HEK293 (cell line): ENCODE results near the gene MOSMO.

ENCODE experiments used
- CTCF ChIA-PET: fragments of 350-600 bp; formaldehyde crosslinking; extraction: SDS; loops from one replicate; lab custom pipeline; 2021; ENCODE audit warnings: antibody characterized with exemption; lab: Yijun Ruan, JAX
- POLR2A ChIA-PET: fragments of 300-600 bp; formaldehyde crosslinking; extraction: SDS; loops from one replicate; lab custom pipeline; 2020; ENCODE audit warnings: antibody characterized with exemption, inconsistent platforms; lab: Yijun Ruan, JAX
- H3K27ac ChIP-seq: fragments of 200-500 bp; sonication (Bioruptor generic); 2 replicates; pipeline ENCODE4 v1.5.1; 2014; ENCODE audit warnings: low read depth, low read length, control low read depth, inconsistent platforms; ENCODE audit errors: extremely low read depth
- H3K36me3 ChIP-seq, 2 experiments: fragments of 200-500 bp in 1 of 2; sonication (Bioruptor generic) in 1 of 2; 1 replicate in 1 of 2; 2 replicates in 1 of 2; pipeline ENCODE4 v1.5.1; 2014 to 2017; ENCODE audit warnings: inconsistent platforms in 2 of 2, low read length in 2 of 2; ENCODE audit not compliant: control insufficient read depth in 2 of 2, insufficient read depth in 1 of 2
- H3K4me1 ChIP-seq: fragments of 200-500 bp; sonication (Bioruptor generic); 2 replicates; pipeline ENCODE4 v1.5.1; 2014; ENCODE audit warnings: mild to moderate bottlenecking, low read length, inconsistent platforms; ENCODE audit not compliant: control insufficient read depth, insufficient read depth
- H3K4me3 ChIP-seq: 2 replicates; pipeline ENCODE4 v1.5.1; 2011; ENCODE audit warnings: low read depth, mild to moderate bottlenecking, control low read depth, low read length, moderate library complexity
- H3K9me3 ChIP-seq: fragments of 200-500 bp; sonication (Bioruptor generic); 2 replicates; pipeline ENCODE4 v1.5.1; 2014; ENCODE audit warnings: low read depth, low read length, inconsistent platforms; ENCODE audit not compliant: control insufficient read depth, insufficient read depth
- EGR2 ChIP-seq: fragments of 450-650 bp; formaldehyde crosslinking; IDR thresholded peaks from 2 replicates; pipeline ENCODE4 v1.5.1; 2016; ENCODE audit warnings: low read depth, missing biosample characterization, missing genetic modification characterization
- GFI1B ChIP-seq: fragments of 450-650 bp; formaldehyde crosslinking; IDR thresholded peaks from 2 replicates; pipeline ENCODE4 v1.5.1; 2016; ENCODE audit warnings: missing biosample characterization, missing genetic modification characterization
- GLI4 ChIP-seq: fragments of 450-650 bp; formaldehyde crosslinking; IDR thresholded peaks from 2 replicates; pipeline ENCODE4 v1.5.1; 2016; ENCODE audit warnings: missing biosample characterization, missing genetic modification characterization
- MYNN ChIP-seq: fragments of 450-650 bp; formaldehyde crosslinking; IDR thresholded peaks from 2 replicates; pipeline ENCODE4 v1.5.1; 2016; ENCODE audit warnings: missing biosample characterization, missing genetic modification characterization, borderline replicate concordance
- TRIM28 ChIP-seq: IDR thresholded peaks from 2 replicates; pipeline ENCODE4 v1.6.1; 2011; ENCODE audit warnings: low read length, control low read depth, borderline replicate concordance
- WT1 ChIP-seq: fragments of 450-650 bp; formaldehyde crosslinking; IDR thresholded peaks from 2 replicates; pipeline ENCODE4 v1.5.1; 2016; ENCODE audit warnings: missing biosample characterization, missing genetic modification characterization
- ZBTB1 ChIP-seq: fragments of 450-650 bp; formaldehyde crosslinking; IDR thresholded peaks from 2 replicates; pipeline ENCODE4 v1.5.1; 2016; ENCODE audit warnings: missing biosample characterization, missing genetic modification characterization
- ZBTB21 ChIP-seq: fragments of 450-650 bp; formaldehyde crosslinking; IDR thresholded peaks from 2 replicates; pipeline ENCODE4 v1.5.1; 2017; ENCODE audit warnings: missing biosample characterization, missing genetic modification characterization
- ZEB2 ChIP-seq: fragments of 450-650 bp; formaldehyde crosslinking; IDR thresholded peaks from 2 replicates; pipeline ENCODE4 v1.5.1; 2016; ENCODE audit warnings: missing biosample characterization, missing genetic modification characterization
- ZFP69B ChIP-seq: fragments of 450-650 bp; formaldehyde crosslinking; IDR thresholded peaks from 2 replicates; pipeline ENCODE4 v1.5.1; 2016; ENCODE audit warnings: missing biosample characterization, missing genetic modification characterization
- ZNF114 ChIP-seq: fragments of 450-650 bp; formaldehyde crosslinking; IDR thresholded peaks from 2 replicates; pipeline ENCODE4 v1.5.0; 2017; ENCODE audit warnings: missing biosample characterization, missing genetic modification characterization
- ZNF138 ChIP-seq: fragments of 450-650 bp; formaldehyde crosslinking; IDR thresholded peaks from 2 replicates; pipeline ENCODE4 v1.5.1; 2016; ENCODE audit warnings: missing biosample characterization, missing genetic modification characterization, borderline replicate concordance
- ZNF24 ChIP-seq: fragments of 450-650 bp; formaldehyde crosslinking; IDR thresholded peaks from 2 replicates; pipeline ENCODE4 v1.5.1; 2016; ENCODE audit warnings: missing biosample characterization, missing genetic modification characterization
- ZNF311 ChIP-seq: fragments of 450-650 bp; formaldehyde crosslinking; IDR thresholded peaks from 2 replicates; pipeline ENCODE4 v1.5.1; 2017; ENCODE audit warnings: missing biosample characterization, missing genetic modification characterization, borderline replicate concordance
- ZNF324 ChIP-seq: fragments of 450-650 bp; formaldehyde crosslinking; IDR thresholded peaks from 2 replicates; pipeline ENCODE4 v1.5.1; 2016; ENCODE audit warnings: missing biosample characterization, missing genetic modification characterization
- ZNF416 ChIP-seq: fragments of 450-650 bp; formaldehyde crosslinking; IDR thresholded peaks from 2 replicates; pipeline ENCODE4 v1.5.1; 2016; ENCODE audit warnings: missing biosample characterization, missing genetic modification characterization
- ZNF560 ChIP-seq: fragments of 450-650 bp; formaldehyde crosslinking; IDR thresholded peaks from 2 replicates; pipeline ENCODE4 v1.5.1; 2017; ENCODE audit warnings: missing biosample characterization, missing genetic modification characterization, borderline replicate concordance
- ZNF626 ChIP-seq: fragments of 450-650 bp; sonication (Bioruptor Pico); formaldehyde crosslinking; IDR thresholded peaks from 2 replicates; pipeline ENCODE4 v1.5.1; 2018; ENCODE audit warnings: missing biosample characterization, missing genetic modification characterization, inconsistent platforms
- ZNF660 ChIP-seq: fragments of 450-650 bp; IDR thresholded peaks from 2 replicates; pipeline ENCODE4 v1.5.1; 2018; ENCODE audit warnings: missing biosample characterization, mild to moderate bottlenecking, missing genetic modification characterization
- ZSCAN23 ChIP-seq: fragments of 450-650 bp; formaldehyde crosslinking; IDR thresholded peaks from 2 replicates; pipeline ENCODE4 v1.5.1; 2016; ENCODE audit warnings: missing biosample characterization, missing genetic modification characterization
- TF ChIP-seq, protein P1 (sequence below): fragments of 450-650 bp; formaldehyde crosslinking; IDR thresholded peaks from 2 replicates; pipeline ENCODE4 v1.5.1; 2016; ENCODE audit warnings: missing biosample characterization, missing genetic modification characterization
- TF ChIP-seq, protein P2 (sequence below): fragments of 450-650 bp; formaldehyde crosslinking; IDR thresholded peaks from 2 replicates; pipeline ENCODE4 v1.5.1; 2016; ENCODE audit warnings: missing biosample characterization, missing genetic modification characterization
- TF ChIP-seq, protein P3 (sequence below): fragments of 450-650 bp; formaldehyde crosslinking; IDR thresholded peaks from 2 replicates; pipeline ENCODE4 v1.5.1; 2016; ENCODE audit warnings: missing biosample characterization, missing genetic modification characterization
- TF ChIP-seq, protein P4 (sequence below): fragments of 450-650 bp; formaldehyde crosslinking; conservative IDR thresholded peaks from 2 replicates; pipeline ENCODE4 v1.5.1; 2016; ENCODE audit warnings: low read depth, missing biosample characterization, missing genetic modification characterization

MOSMO gene

DNA sequence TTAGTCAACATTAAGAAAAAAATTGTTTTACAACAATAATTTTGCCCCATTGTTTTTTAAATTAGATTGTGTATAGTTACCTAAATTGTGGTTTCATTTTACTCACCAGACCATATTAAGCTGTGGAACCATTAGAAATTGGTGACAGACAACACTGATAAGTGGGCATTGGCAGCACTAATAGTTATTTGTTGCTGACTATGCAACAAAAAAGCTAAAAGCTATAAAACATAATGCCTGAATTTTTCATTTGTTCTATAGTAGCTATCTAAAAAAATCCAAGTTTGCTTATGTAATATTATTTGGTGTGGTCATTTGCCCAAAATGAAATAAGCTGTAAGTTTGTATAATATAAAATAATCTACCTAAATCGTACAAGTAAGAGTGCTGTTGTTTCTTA, 70.7 kb downstream of the MOSMO start (continued):
- TF ChIP-seq, protein P1, sequence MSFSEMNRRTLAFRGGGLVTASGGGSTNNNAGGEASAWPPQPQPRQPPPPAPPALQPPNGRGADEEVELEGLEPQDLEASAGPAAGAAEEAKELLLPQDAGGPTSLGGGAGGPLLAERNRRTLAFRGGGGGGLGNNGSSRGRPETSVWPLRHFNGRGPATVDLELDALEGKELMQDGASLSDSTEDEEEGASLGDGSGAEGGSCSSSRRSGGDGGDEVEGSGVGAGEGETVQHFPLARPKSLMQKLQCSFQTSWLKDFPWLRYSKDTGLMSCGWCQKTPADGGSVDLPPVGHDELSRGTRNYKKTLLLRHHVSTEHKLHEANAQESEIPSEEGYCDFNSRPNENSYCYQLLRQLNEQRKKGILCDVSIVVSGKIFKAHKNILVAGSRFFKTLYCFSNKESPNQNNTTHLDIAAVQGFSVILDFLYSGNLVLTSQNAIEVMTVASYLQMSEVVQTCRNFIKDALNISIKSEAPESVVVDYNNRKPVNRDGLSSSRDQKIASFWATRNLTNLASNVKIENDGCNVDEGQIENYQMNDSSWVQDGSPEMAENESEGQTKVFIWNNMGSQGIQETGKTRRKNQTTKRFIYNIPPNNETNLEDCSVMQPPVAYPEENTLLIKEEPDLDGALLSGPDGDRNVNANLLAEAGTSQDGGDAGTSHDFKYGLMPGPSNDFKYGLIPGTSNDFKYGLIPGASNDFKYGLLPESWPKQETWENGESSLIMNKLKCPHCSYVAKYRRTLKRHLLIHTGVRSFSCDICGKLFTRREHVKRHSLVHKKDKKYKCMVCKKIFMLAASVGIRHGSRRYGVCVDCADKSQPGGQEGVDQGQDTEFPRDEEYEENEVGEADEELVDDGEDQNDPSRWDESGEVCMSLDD (tag by site-specific recombination) = no peak
- no peak for TF ChIP-seq ZBTB1 (tag by site-specific recombination)

DNA sequence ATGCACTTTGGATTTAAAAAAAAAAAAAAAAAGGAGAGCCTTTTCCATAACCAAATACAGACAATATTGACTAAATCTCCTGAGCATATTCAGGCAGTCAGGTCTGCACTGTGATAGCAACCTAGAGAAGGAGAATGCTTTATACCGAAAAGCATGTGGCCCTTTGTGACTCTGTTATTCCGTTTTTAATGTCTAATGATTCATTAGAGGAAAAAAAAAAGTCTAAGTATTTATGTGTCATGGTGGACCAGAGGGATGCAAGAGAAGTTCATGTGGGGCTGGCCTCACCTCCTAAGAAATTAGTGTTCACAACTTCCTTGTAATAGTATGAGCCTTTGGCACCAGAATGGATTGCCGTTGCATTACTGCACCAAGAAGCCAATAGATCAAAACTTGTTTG, 73.1 kb downstream of the MOSMO start:
- no peak overlapping the region for H3K27ac ChIP-seq
- no peak overlapping the region for H3K4me3 ChIP-seq
- ChIA-PET CTCF (interaction anchor here (0.6 to 6.0 kb wide), 4 partner anchors 18 to 81 kb away, joined by 4 to 302 read pairs (median 12); partner anchors contain the start of genes MOSMO and PDZD9), POLR2A (no interaction called here)
- TF ChIP-seq MYNN (tag by site-specific recombination) = no peak
- TF ChIP-seq ZNF560 = no peak
- TF ChIP-seq ZNF324 (tag by site-specific recombination) = no peak
- no peak for TF ChIP-seq GLI4
- no peak for TF ChIP-seq ZNF24 (tag by site-specific recombination)
- TF ChIP-seq ZSCAN23 (tag by site-specific recombination) = no peak
- TF ChIP-seq, protein P2, sequence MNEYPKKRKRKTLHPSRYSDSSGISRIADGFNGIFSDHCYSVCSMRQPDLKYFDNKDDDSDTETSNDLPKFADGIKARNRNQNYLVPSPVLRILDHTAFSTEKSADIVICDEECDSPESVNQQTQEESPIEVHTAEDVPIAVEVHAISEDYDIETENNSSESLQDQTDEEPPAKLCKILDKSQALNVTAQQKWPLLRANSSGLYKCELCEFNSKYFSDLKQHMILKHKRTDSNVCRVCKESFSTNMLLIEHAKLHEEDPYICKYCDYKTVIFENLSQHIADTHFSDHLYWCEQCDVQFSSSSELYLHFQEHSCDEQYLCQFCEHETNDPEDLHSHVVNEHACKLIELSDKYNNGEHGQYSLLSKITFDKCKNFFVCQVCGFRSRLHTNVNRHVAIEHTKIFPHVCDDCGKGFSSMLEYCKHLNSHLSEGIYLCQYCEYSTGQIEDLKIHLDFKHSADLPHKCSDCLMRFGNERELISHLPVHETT (tag by site-specific recombination) = no peak
- TF ChIP-seq ZNF626 (tag by site-specific recombination) = no peak
- no peak for TF ChIP-seq WT1
- TF ChIP-seq ZBTB21 (tag by site-specific recombination) = no peak
- no peak for TF ChIP-seq GFI1B (tag by site-specific recombination)
- no peak for TF ChIP-seq ZBTB1 (tag by site-specific recombination)
- TF ChIP-seq ZNF416 (tag by site-specific recombination) = no peak
- no peak for TF ChIP-seq TRIM28
- no peak for TF ChIP-seq ZFP69B (tag by site-specific recombination)
- TF ChIP-seq ZNF660 (tag by site-specific recombination) = no peak
- TF ChIP-seq, protein P3, sequence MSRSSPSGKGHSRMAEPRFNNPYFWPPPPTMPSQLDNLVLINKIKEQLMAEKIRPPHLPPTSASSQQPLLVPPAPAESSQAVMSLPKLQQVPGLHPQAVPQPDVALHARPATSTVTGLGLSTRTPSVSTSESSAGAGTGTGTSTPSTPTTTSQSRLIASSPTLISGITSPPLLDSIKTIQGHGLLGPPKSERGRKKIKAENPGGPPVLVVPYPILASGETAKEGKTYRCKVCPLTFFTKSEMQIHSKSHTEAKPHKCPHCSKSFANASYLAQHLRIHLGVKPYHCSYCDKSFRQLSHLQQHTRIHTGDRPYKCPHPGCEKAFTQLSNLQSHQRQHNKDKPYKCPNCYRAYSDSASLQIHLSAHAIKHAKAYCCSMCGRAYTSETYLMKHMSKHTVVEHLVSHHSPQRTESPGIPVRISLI (tag by site-specific recombination) = no peak
- no peak for TF ChIP-seq ZNF311 (tag by site-specific recombination)
- TF ChIP-seq, all 188 proteins: peak for 0
- Histone ChIP-seq H3K4me1 (no peaks in the 10 kb centered on the region), H3K36me3 (no peaks in the 10 kb centered on the region), H3K9me3 (no peaks in the 10 kb centered on the region)

DNA sequence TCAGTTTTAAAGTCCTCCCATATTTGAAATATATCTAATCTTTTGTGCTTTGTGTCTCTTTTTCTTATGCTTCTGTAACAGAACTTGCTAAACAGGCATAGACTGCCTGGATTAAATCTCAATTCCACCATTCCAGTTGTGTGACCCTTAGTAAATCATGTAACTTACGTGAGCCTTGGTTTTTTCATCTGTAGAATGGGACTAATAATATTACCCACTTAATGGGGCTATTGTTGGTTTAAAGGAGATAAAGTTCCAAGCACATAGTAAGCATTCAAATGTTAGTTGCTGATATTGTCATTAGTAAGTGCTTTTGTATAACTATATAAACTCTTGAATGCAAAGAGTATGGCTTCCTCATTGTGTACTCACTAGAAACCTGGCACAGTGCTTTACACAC, 78.5 kb downstream of the MOSMO start:
- POLR2A ChIA-PET = no interaction called here
- TF ChIP-seq ZEB2 (tag by site-specific recombination) = no peak
- TF ChIP-seq, protein P4, sequence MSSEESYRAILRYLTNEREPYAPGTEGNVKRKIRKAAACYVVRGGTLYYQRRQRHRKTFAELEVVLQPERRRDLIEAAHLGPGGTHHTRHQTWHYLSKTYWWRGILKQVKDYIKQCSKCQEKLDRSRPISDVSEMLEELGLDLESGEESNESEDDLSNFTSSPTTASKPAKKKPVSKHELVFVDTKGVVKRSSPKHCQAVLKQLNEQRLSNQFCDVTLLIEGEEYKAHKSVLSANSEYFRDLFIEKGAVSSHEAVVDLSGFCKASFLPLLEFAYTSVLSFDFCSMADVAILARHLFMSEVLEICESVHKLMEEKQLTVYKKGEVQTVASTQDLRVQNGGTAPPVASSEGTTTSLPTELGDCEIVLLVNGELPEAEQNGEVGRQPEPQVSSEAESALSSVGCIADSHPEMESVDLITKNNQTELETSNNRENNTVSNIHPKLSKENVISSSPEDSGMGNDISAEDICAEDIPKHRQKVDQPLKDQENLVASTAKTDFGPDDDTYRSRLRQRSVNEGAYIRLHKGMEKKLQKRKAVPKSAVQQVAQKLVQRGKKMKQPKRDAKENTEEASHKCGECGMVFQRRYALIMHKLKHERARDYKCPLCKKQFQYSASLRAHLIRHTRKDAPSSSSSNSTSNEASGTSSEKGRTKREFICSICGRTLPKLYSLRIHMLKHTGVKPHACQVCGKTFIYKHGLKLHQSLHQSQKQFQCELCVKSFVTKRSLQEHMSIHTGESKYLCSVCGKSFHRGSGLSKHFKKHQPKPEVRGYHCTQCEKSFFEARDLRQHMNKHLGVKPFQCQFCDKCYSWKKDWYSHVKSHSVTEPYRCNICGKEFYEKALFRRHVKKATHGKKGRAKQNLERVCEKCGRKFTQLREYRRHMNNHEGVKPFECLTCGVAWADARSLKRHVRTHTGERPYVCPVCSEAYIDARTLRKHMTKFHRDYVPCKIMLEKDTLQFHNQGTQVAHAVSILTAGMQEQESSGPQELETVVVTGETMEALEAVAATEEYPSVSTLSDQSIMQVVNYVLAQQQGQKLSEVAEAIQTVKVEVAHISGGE (tag by site-specific recombination) = no peak
- TF ChIP-seq EGR2 = no peak
- TF ChIP-seq ZNF138 (tag by site-specific recombination) = no peak
- no peak for TF ChIP-seq ZNF114 (tag by site-specific recombination)
- TF ChIP-seq, all 188 proteins: peak for 0
- CTCF ChIA-PET = interaction anchor here (1.0 kb wide), 1 partner anchor 9 kb away, joined by 3 read pairs; no protein-coding TSS in a partner anchor
- Histone ChIP-seq H3K4me1 (no peaks in the 10 kb centered on the region), H3K9me3 (no peaks in the 10 kb centered on the region), H3K27ac (no peak overlapping the region), H3K4me3 (no peak overlapping the region), H3K36me3 (no peaks in the 10 kb centered on the region; a peak in 1 of 3 replicates)
